PC-9 (cell line): ENCODE measurements around the gene MIGA2. TPM values are rescaled to one million over a fixed set of nuclear protein-coding genes. Genes with fewer than 3 reads are reported as not detected.

Source experiments
- BruUV-seq: library from RNA; stranded (reverse); fragments of 400-500 nt; replicated peaks from 2 replicates; lab custom pipeline; 2021; lab: Mats Ljungman, UMichigan
- CTCF ChIA-PET: fragments of 300-600 bp; sonication (Branson Sonifier 250); formaldehyde crosslinking; loops from one replicate; lab custom pipeline; 2022; ENCODE audit warnings: antibody characterized with exemption; lab: Charles Lee
- POLR2A ChIA-PET: fragments of 300-600 bp; sonication (Branson Sonifier 250); formaldehyde crosslinking; loops from one replicate; lab custom pipeline; 2022; ENCODE audit warnings: antibody characterized with exemption; ENCODE audit not compliant: unreplicated experiment; lab: Charles Lee
- DNase-seq, 2 experiments: peaks; one replicate each; pipeline versions ENCODE4 v3.0.0 to v3.0.0-alpha.2; 2015 to 2022; ENCODE audit warnings: mixed read lengths in 1 of 2
- H2AFZ ChIP-seq: fragments of 200-600 bp; sonication (generic); 2 replicates; pipeline ENCODE4 v1.8.1; 2017; ENCODE audit warnings: antibody characterized with exemption
- H3F3A ChIP-seq: fragments of 200-600 bp; sonication (generic); 2 replicates; pipeline ENCODE4 v1.8.1; 2017; ENCODE audit warnings: antibody characterized with exemption, mild to moderate bottlenecking, low read depth; ENCODE audit not compliant: insufficient read depth
- H3K27ac ChIP-seq: fragments of 200-600 bp; sonication (generic); 2 replicates; pipeline ENCODE4 v1.6.1; 2016; ENCODE audit warnings: mixed run types
- H3K27me3 ChIP-seq: fragments of 200-600 bp; sonication (generic); 2 replicates; pipeline ENCODE4 v1.6.1; 2016; ENCODE audit warnings: low read depth, mixed run types; ENCODE audit not compliant: insufficient read depth
- H3K36me3 ChIP-seq: fragments of 200-600 bp; sonication (generic); 2 replicates; pipeline ENCODE4 v1.6.1; 2016; ENCODE audit warnings: low read depth, mixed run types
- H3K4me1 ChIP-seq: fragments of 200-600 bp; sonication (generic); replicated peaks from 2 replicates; pipeline ENCODE4 v1.6.1; 2016; ENCODE audit warnings: mixed run types; ENCODE audit not compliant: insufficient read depth
- H3K4me2 ChIP-seq: fragments of 200-600 bp; sonication (generic); 2 replicates; pipeline ENCODE4 v1.6.1; 2017; ENCODE audit warnings: mixed run types
- H3K4me3 ChIP-seq: fragments of 200-600 bp; sonication (generic); 2 replicates; pipeline ENCODE4 v1.6.1; 2016; ENCODE audit warnings: mixed run types
- H3K79me2 ChIP-seq: fragments of 200-600 bp; sonication (generic); 2 replicates; pipeline ENCODE4 v1.6.1; 2017; ENCODE audit warnings: low read depth, mixed run types
- H3K9me2 ChIP-seq: fragments of 200-600 bp; sonication (generic); 2 replicates; pipeline ENCODE4 v1.8.1; 2017; ENCODE audit warnings: mild to moderate bottlenecking; ENCODE audit not compliant: insufficient read depth
- H3K9me3 ChIP-seq: fragments of 200-600 bp; sonication (generic); 2 replicates; pipeline ENCODE4 v1.8.1; 2016; ENCODE audit warnings: low read depth; ENCODE audit not compliant: insufficient read depth
- H4K20me1 ChIP-seq: fragments of 200-600 bp; sonication (generic); 2 replicates; pipeline ENCODE4 v1.8.1; 2017; ENCODE audit not compliant: insufficient read depth
- CTCF ChIP-seq: fragments of 200-600 bp; sonication (generic); conservative IDR thresholded peaks from 2 replicates; pipeline ENCODE4 v1.6.1; 2017; ENCODE audit warnings: mixed run types, antibody characterized with exemption, mild to moderate bottlenecking, moderate library complexity
- EZH2 ChIP-seq: fragments of 200-600 bp; sonication (generic); IDR thresholded peaks from 2 replicates; pipeline ENCODE4 v1.8.0; 2017; ENCODE audit warnings: antibody characterized with exemption, low read depth
- intact Hi-C: fragments of 100-400 bp; cut with micrococcal nuclease; formaldehyde crosslinking; loops from one replicate; pipeline ENCODE4 v1.10.0; 2022; ENCODE audit not compliant: unreplicated experiment
- total RNA-seq: library from RNA; stranded (reverse); gene quantifications from 2 replicates; pipeline ENCODE4 v1.2.3, GENCODE V29; 2021

MIGA2 gene
- total RNA-seq, 1 experiment from 2014 or later: 40.7 TPM

- Histone ChIP-seq H3K4me3 (no peak overlapping the region), H4K20me1 (no peaks in the 10 kb centered on the region; the same call in 1 of the 2 replicates), H3K9me2 (no peaks in the 10 kb centered on the region), H3K4me2 (no peak overlapping the region), H3K36me3 (no peaks in the 10 kb centered on the region), H3K27me3 (no peaks in the 10 kb centered on the region), H2AFZ (no peak overlapping the region), H3K9me3 (no peaks in the 10 kb centered on the region), H3F3A (peaks cover 14% of the 10 kb centered on the region; the same call in 1 of the 2 replicates), H3K4me1 (peaks cover 4% of the 10 kb centered on the region), H3K79me2 (no peaks in the 10 kb centered on the region), H3K27ac (no peak overlapping the region)
- no peak for TF ChIP-seq EZH2
- TF ChIP-seq CTCF: no peak
- intact Hi-C loops: no loop called here
- ChIA-PET CTCF (interaction anchor here (0.7 kb wide), 1 partner anchor 767 kb away, joined by 4 read pairs; no protein-coding TSS in a partner anchor), POLR2A (no interaction called here)
- no peak for DNase-seq
- BruUV-seq: no TSS peak
Measured at GRCh38 chr9:129072171-129072570, 35.7 kb downstream of the MIGA2 start.

GRCh38 chr9:129073404-129073803 lies 37.0 kb downstream of the MIGA2 start:
- H3K27ac ChIP-seq: no peak overlapping the region
- H4K20me1 ChIP-seq: no peaks in the 10 kb centered on the region; the same call in 1 of the 2 replicates
- H3K4me3 ChIP-seq: no peak overlapping the region
- no peak overlapping the region for H2AFZ ChIP-seq
- peaks cover 15% of the 10 kb centered on the region; the same call in 1 of the 2 replicates for H3F3A ChIP-seq
- peaks cover 9% of the 10 kb centered on the region for H3K4me1 ChIP-seq
- intact Hi-C loops: no loop called here
- no peaks in the 10 kb centered on the region for H3K27me3 ChIP-seq
- no TSS peak for BruUV-seq
- no peaks in the 10 kb centered on the region for H3K36me3 ChIP-seq
- H3K9me3 ChIP-seq: no peaks in the 10 kb centered on the region
- H3K79me2 ChIP-seq: no peaks in the 10 kb centered on the region
- H3K9me2 ChIP-seq: no peaks in the 10 kb centered on the region
- ChIA-PET POLR2A (no interaction called here), CTCF (no interaction called here)
- no peak overlapping the region for H3K4me2 ChIP-seq
- TF ChIP-seq CTCF: no peak
- no peak for TF ChIP-seq EZH2
- peak in 1 of 2 experiments; percentile 21 for DNase-seq

- Histone ChIP-seq H3K4me2 (no peak overlapping the region), H3K9me2 (no peaks in the 10 kb centered on the region), H3K27me3 (no peaks in the 10 kb centered on the region), H4K20me1 (no peaks in the 10 kb centered on the region; the same call in 1 of the 2 replicates), H3K79me2 (no peaks in the 10 kb centered on the region), H3K4me1 (peaks cover 9% of the 10 kb centered on the region), H3K27ac (no peak overlapping the region), H3K9me3 (no peaks in the 10 kb centered on the region), H3F3A (peaks cover 15% of the 10 kb centered on the region; the same call in 1 of the 2 replicates), H3K36me3 (no peaks in the 10 kb centered on the region), H3K4me3 (no peak overlapping the region), H2AFZ (no peak overlapping the region)
- ChIA-PET POLR2A (no interaction called here), CTCF (no interaction called here)
- intact Hi-C loops: no loop called here
- TF ChIP-seq EZH2 (no peak), CTCF (no peak)
- no TSS peak for BruUV-seq
- DNase-seq: peak in 1 of 2 experiments; percentile 4
Measured at GRCh38 chr9:129074106-129074505, 37.7 kb downstream of the MIGA2 start.
